SK-N-MC (cell line): ENCODE results near the gene CFAP221.
A peak's percentile ranks its signal among the peaks of the same experiment; 100 is the strongest.

Source experiments
- DNase-seq: peaks from one replicate; pipeline ENCODE4 v3.0.0-alpha.2; 2011; ENCODE audit warnings: low read depth, low spot score
- H3K27ac ChIP-seq: fragments of 200-600 bp; sonication (generic); 2 replicates; pipeline ENCODE4 v1.5.1; 2016; ENCODE audit warnings: mixed run types
- H3K36me3 ChIP-seq: fragments of 200-600 bp; sonication (generic); 2 replicates; pipeline ENCODE4 v1.6.1; 2017; ENCODE audit warnings: antibody characterized with exemption, low read length, mixed read lengths; ENCODE audit not compliant: insufficient read depth
- H3K4me3 ChIP-seq: fragments of 200-600 bp; sonication (generic); 2 replicates; pipeline ENCODE4 v1.5.1; 2016
- H3K9ac ChIP-seq: fragments of 200-600 bp; sonication (generic); 2 replicates; pipeline ENCODE4 v1.8.0; 2017; ENCODE audit warnings: mixed run types, mixed read lengths; ENCODE audit not compliant: insufficient read length
- H3K9me3 ChIP-seq: fragments of 200-600 bp; sonication (generic); 2 replicates; pipeline ENCODE4 v1.6.1; 2017; ENCODE audit warnings: low read depth, mild to moderate bottlenecking, antibody characterized with exemption, low read length, moderate library complexity, mixed read lengths
- EZH2 ChIP-seq: fragments of 200-600 bp; sonication (generic); IDR thresholded peaks from one replicate; pipeline ENCODE4 v1.6.1; 2017; ENCODE audit warnings: antibody characterized with exemption
- FOXP2 ChIP-seq: optimal IDR thresholded peaks from 2 replicates; pipeline ENCODE3; 2011; ENCODE audit warnings: mild to moderate bottlenecking, moderate library complexity; ENCODE audit not compliant: insufficient read depth; ENCODE audit errors: extremely low read length, control extremely low read depth
- POLR2AphosphoS5 ChIP-seq: IDR thresholded peaks from 2 replicates; pipeline ENCODE4 v1.6.1; 2012; ENCODE audit warnings: mild to moderate bottlenecking, low read depth, low read length, borderline replicate concordance

Gene CFAP221

GRCh38 chr2:119518401-119519056 lies 25.7 kb upstream of the CFAP221 start:
- no peaks in the 10 kb centered on the region for H3K36me3 ChIP-seq
- TF ChIP-seq POLR2AphosphoS5 (no peak), EZH2 (no peak), FOXP2 (no peak)
- DNase-seq = no peak

GRCh38 chr2:119519057-119519408 lies 25.2 kb upstream of the CFAP221 start:
- no peak for TF ChIP-seq FOXP2
- no peak for TF ChIP-seq POLR2AphosphoS5
- TF ChIP-seq EZH2 = no peak
- no peak overlapping the region for H3K9ac ChIP-seq
- no peak for DNase-seq
- no peak overlapping the region for H3K4me3 ChIP-seq
- no peaks in the 10 kb centered on the region for H3K36me3 ChIP-seq
- no peak overlapping the region for H3K27ac ChIP-seq
- H3K9me3 ChIP-seq = no peaks in the 10 kb centered on the region

More at GRCh38 chr2:119518401-119519056, 25.7 kb upstream of the CFAP221 start:
- Histone ChIP-seq H3K27ac (no peak overlapping the region), H3K9ac (no peak overlapping the region), H3K9me3 (no peaks in the 10 kb centered on the region), H3K4me3 (no peak overlapping the region)

DNA sequence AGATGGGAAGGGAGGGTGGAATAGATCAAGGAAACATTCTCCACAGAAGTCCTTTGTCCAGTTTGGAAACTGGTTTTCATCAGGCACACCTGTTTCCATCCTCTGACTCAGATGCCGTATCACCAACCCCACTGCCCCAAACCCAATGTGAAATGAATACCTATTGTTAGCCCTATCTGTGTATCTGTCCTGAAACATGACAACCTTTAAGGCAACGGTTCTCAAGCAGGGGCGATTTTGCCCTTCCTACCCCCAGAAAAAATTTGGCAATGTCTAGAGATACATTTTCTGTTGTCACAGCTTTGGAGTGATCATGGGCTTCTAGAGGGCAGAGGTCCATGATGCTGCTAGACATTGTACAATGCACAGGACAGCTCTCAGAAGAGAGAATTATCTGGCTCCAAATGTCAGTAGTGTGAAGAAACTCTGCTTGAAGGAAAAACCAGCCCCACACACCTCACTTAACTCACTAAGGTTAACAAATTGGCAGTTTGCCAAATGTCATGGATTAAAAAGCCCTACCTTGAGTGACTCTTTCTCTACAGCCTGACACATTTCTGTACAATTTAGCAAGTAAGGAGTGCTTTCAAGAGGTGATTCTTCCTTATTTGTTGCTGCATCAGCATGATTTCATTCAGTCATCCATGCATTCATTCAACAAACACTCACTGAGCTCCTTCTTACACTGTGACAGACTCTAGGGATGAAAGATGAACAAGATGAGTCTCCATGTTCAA lies 23.4 kb upstream of the CFAP221 start:
- H3K36me3 ChIP-seq = no peaks in the 10 kb centered on the region
- no peak overlapping the region for H3K9ac ChIP-seq
- H3K27ac ChIP-seq = no peak overlapping the region
- H3K9me3 ChIP-seq = no peaks in the 10 kb centered on the region
- TF ChIP-seq POLR2AphosphoS5 (no peak), FOXP2 (no peak), EZH2 (no peak)
- no peak overlapping the region for H3K4me3 ChIP-seq
- DNase-seq = no peak

DNA sequence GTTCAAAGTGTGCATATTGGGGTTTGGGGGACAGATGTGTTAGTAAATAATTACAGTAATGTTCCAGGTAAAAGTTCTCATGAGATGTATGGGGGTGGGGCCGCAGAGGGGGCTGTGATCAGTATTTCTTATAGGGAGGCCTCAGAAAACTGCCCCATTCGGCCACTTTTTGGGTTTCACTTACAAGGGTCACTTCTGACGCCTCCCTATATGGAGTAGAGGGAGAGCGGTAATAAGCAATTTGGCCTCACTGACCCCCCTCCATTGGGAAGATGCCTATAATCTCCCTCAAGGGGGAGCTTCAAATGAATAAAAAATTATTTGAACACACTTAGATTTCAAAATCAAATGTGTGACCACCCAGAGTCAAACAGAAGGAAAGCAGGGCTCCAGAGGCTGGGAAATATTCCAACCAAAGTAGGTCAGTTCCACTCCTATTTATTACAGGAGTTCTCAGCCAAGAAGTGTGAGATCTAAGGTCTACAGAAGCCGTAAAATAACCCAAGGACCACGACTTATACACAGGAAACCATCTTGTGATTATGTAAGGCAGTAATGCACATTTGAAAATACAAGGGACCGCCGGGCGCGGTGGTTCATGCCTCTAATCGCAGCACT lies 22.7 kb upstream of the CFAP221 start:
- Histone ChIP-seq H3K9me3 (no peaks in the 10 kb centered on the region), H3K4me3 (no peak overlapping the region), H3K27ac (no peak overlapping the region), H3K36me3 (no peaks in the 10 kb centered on the region), H3K9ac (no peak overlapping the region)
- TF ChIP-seq FOXP2 (no peak), POLR2AphosphoS5 (no peak), EZH2 (no peak)
- no peak for DNase-seq

GRCh38 chr2:119522671-119523070 lies 21.6 kb upstream of the CFAP221 start:
- Histone ChIP-seq H3K9me3 (no peaks in the 10 kb centered on the region), H3K36me3 (no peaks in the 10 kb centered on the region), H3K27ac (no peak overlapping the region), H3K9ac (no peak overlapping the region), H3K4me3 (no peak overlapping the region)
- no peak for DNase-seq
- no peak for TF ChIP-seq FOXP2
- no peak for TF ChIP-seq EZH2
- TF ChIP-seq POLR2AphosphoS5 = no peak

DNA sequence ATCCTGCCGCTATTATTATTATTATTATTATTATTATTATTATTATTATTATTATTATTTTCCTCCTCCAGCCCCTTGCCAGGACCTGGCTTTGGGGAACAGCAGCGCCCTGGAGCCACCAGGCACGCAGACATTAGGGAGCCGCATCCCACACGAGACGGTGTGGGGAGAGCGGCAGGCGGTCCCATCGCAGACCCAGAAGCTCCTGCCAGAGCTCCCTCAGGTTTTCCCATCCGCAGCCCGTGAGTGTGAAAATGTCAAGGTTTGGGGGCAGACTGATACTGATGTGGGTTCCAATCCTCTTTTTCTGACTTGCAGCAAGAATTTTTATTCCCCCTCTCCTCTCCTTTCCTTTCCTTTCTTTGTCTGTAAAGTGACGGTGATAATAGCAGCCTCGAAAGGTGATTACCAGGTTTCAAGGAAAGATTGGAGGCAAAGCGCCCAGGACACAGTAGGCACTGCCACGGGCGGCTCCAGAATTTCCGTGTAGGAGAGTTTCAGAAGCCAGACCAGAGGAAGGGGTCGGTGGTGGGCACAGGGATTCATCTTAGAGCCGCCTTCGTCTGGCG lies 20.8 kb upstream of the CFAP221 start:
- H3K9me3 ChIP-seq = no peaks in the 10 kb centered on the region
- DNase-seq = no peak
- H3K36me3 ChIP-seq = no peaks in the 10 kb centered on the region
- H3K27ac ChIP-seq = no peak overlapping the region
- no peak overlapping the region for H3K4me3 ChIP-seq
- TF ChIP-seq EZH2 (no peak), POLR2AphosphoS5 (no peak), FOXP2 (no peak)
- H3K9ac ChIP-seq = no peak overlapping the region

GRCh38 chr2:119523952-119524694 lies 20.1 kb upstream of the CFAP221 start, which contains the start of gene SCTR:
Gene SCTR, minus strand, starts transcription at chr2:119524483. Its CDS starts 257 bp downstream, at chr2:119524226.
- Histone ChIP-seq H3K9ac (no peak within 1 kb of the TSS), H3K4me3 (no peak within 1 kb of the TSS; the same call in 1 of the 2 replicates), H3K9me3 (no peaks in the 10 kb centered on the region), H3K27ac (no peak within 1 kb of the TSS), H3K36me3 (no peaks in the 10 kb centered on the region)
- TF ChIP-seq EZH2 (no peak), FOXP2 (no peak), POLR2AphosphoS5 (no peak)
- DNase-seq = no peak

- H3K27ac ChIP-seq = no peak overlapping the region
- DNase-seq = peak; percentile 53
- no peak overlapping the region; the same call in 1 of the 2 replicates for H3K4me3 ChIP-seq
- no peak overlapping the region for H3K9ac ChIP-seq
- H3K36me3 ChIP-seq = no peaks in the 10 kb centered on the region
- TF ChIP-seq FOXP2 (no peak), POLR2AphosphoS5 (no peak; the same call in 1 of the 2 replicates), EZH2 (no peak)
- no peaks in the 10 kb centered on the region for H3K9me3 ChIP-seq
Observed at GRCh38 chr2:119525614-119526013, 18.6 kb upstream of the CFAP221 start.
